ENCODE measurements around the gene IL32.

GRCh38 chr16:3096362-3096761, 30.9 kb downstream of the IL32 start:
- TF ChIP-seq CTCF (IDR thresholded peaks at IDR 0.05; ENCODE audit: poor library complexity, severe bottlenecking), result no peak
- TF ChIP-seq TAF1 (IDR thresholded peaks at IDR 0.05; ENCODE audit: low read depth), result no peak
